Fibroblast of the aortic adventitia (primary cell): ENCODE data around the gene STK32A. TPM values are rescaled to one million over a fixed set of nuclear protein-coding genes. Genes with fewer than 3 reads are reported as not detected.

ENCODE experiments used
- DNase-seq: peaks from one replicate; pipeline ENCODE4 v3.0.0-alpha.2; 2010; ENCODE audit warnings: low read depth
- H3K4me3 ChIP-seq: 2 replicates; pipeline ENCODE4 v1.5.1; 2011; ENCODE audit warnings: low read depth, mild to moderate bottlenecking, control low read depth, low read length, moderate library complexity
- CTCF ChIP-seq: IDR thresholded peaks from 2 replicates; pipeline ENCODE4 v1.5.1; 2011; ENCODE audit warnings: mild to moderate bottlenecking, low read length, control low read depth, inconsistent platforms; ENCODE audit not compliant: insufficient read depth
- total RNA-seq: library from RNA; depleted of rRNA; stranded (reverse); fragments of >200 nt; gene quantifications from 2 replicates; pipeline ENCODE4 v1.2.3, GENCODE V29; 2012; ENCODE audit warnings: low replicate concordance

The STK32A gene
- total RNA-seq, 1 donor: 2.3 TPM

GRCh38 chr5:147287110-147287509, 52.3 kb downstream of the STK32A start:
- no peak overlapping the region for H3K4me3 ChIP-seq
- no peak for DNase-seq
- TF ChIP-seq CTCF: no peak

- no peak for DNase-seq
- no peak overlapping the region for H3K4me3 ChIP-seq
- no peak for TF ChIP-seq CTCF
Measured at GRCh38 chr5:147290261-147290660, 55.4 kb downstream of the STK32A start.

GRCh38 chr5:147303251-147303650, 68.4 kb downstream of the STK32A start:
- peak; percentile 18 for DNase-seq
- H3K4me3 ChIP-seq: no peak overlapping the region
- no peak for TF ChIP-seq CTCF

GRCh38 chr5:147303976-147304375, 69.2 kb downstream of the STK32A start:
- peak; percentile 86 for DNase-seq
- no peak overlapping the region for H3K4me3 ChIP-seq
- no peak for TF ChIP-seq CTCF

GRCh38 chr5:147305147-147305546, 70.3 kb downstream of the STK32A start:
- no peak for TF ChIP-seq CTCF
- H3K4me3 ChIP-seq: no peak overlapping the region
- DNase-seq: no peak

- DNase-seq: no peak
- H3K4me3 ChIP-seq: no peak overlapping the region
- no peak for TF ChIP-seq CTCF
Measured at GRCh38 chr5:147306351-147306750, 71.5 kb downstream of the STK32A start.

GRCh38 chr5:147307170-147307569, 72.3 kb downstream of the STK32A start:
- no peak overlapping the region for H3K4me3 ChIP-seq
- TF ChIP-seq CTCF: no peak
- no peak for DNase-seq
